ENCODE data around the gene HYCC2. TPM values are rescaled to one million over a fixed set of nuclear protein-coding genes. Genes with fewer than 3 reads are reported as not detected.
A peak's percentile ranks its signal among the peaks of the same experiment; 100 is the strongest.

The HYCC2 gene
- total RNA-seq, 1 donor from 2014 or later, result 2.1 TPM

GRCh38 chr2:201116115-201116958, 44.9 kb upstream of the HYCC2 start, which contains the start of gene CFLAR:
Gene CFLAR, plus strand, starts transcription at chr2:201116164. Its CDS starts 13,702 bp downstream, at chr2:201129866.
- peak within 1 kb of the TSS; percentile 77 to 85 for H3K4me3 ChIP-seq
- peaks cover 3 to 16% of the 10 kb centered on the region in 2 donors for H3K4me1 ChIP-seq
- peak; percentile 30 to 88 for DNase-seq (ENCODE audit: low spot score in 2 of 2)
- intact Hi-C loops (cut with DNase I), result loop anchor here (5.0 to 10.0 kb wide), 4 partner anchors 36 to 1148 kb away; partner anchors contain the start of genes FZD7, NIF3L1, NOP58 and PPIL3
- no peaks in the 10 kb centered on the region for H3K27me3 ChIP-seq
- H3K27ac ChIP-seq, result peak within 1 kb of the TSS; percentile 99
- TF ChIP-seq CTCF (IDR thresholded peaks at IDR 0.05), result no peak
- no peaks in the 10 kb centered on the region for H3K36me3 ChIP-seq
- no peaks in the 10 kb centered on the region for H3K9me3 ChIP-seq

DNA sequence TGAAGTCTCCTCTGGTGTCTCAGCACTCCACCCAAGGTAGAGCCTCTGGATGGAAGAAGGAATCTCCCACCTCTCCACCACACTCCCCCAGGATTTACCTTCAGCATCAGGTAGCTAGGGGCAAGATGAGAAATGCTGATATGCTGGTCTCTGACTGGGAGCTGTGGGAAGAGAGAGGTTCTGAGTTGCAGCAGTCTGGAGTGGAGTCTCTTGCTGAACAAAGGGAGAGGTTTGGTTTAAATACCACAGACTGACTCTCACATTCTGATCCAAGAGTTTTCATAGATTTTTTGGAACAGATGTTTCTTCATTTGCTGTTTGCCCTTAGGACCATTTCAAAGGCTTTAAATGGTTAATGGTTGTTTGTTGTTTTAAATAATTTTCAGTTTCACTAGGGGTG, 43.4 kb upstream of the HYCC2 start:
- no peaks in the 10 kb centered on the region for H3K9me3 ChIP-seq
- H3K4me1 ChIP-seq, result peaks cover 3 to 7% of the 10 kb centered on the region in 2 donors
- no peak for TF ChIP-seq CTCF (IDR thresholded peaks at IDR 0.05)
- H3K4me3 ChIP-seq, result peak overlapping the region in 1 of 2 donors; percentile 85
- no peak for DNase-seq (ENCODE audit: low spot score in 2 of 2)
- no peaks in the 10 kb centered on the region for H3K36me3 ChIP-seq
- intact Hi-C loops (cut with DNase I), result loop anchor here (5.0 to 10.0 kb wide), 4 partner anchors 37 to 1150 kb away; partner anchors contain the start of genes FZD7, NIF3L1, NOP58 and PPIL3
- peak overlapping the region; percentile 4 to 99 for H3K27ac ChIP-seq
- no peaks in the 10 kb centered on the region for H3K27me3 ChIP-seq

DNA sequence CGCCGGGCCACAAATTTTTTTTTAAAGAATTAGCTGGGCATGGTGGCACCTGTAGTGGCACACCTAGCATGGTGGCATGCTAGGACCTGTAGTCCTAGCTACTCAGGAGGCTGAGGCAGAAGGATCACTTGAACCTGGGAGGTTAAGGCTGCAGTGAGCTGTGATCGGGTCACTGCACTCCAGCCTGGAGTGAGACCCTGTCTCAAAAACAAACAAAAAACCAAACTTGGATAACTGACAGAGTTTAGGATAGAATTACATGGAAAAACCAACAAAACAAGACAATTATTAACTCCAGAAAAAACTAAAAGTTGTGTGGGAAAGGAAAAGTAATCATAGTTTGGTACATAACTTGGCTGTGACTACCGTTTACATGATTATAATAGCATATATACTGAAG, 42.9 kb upstream of the HYCC2 start:
- intact Hi-C loops (cut with DNase I), result loop anchor here (10.0 kb wide), 1 partner anchor 1150 kb away; the partner anchor contains the start of gene NOP58
- TF ChIP-seq CTCF (IDR thresholded peaks at IDR 0.05), result no peak
- DNase-seq (ENCODE audit: low spot score in 2 of 2), result no peak
- H3K27me3 ChIP-seq, result no peaks in the 10 kb centered on the region
- no peaks in the 10 kb centered on the region for H3K9me3 ChIP-seq
- no peak overlapping the region for H3K4me3 ChIP-seq
- H3K27ac ChIP-seq, result no peak overlapping the region
- H3K4me1 ChIP-seq, result peaks cover 3% of the 10 kb centered on the region in 2 donors
- H3K36me3 ChIP-seq, result no peaks in the 10 kb centered on the region

- H3K36me3 ChIP-seq, result no peaks in the 10 kb centered on the region
- no peak overlapping the region for H3K27ac ChIP-seq
- no peaks in the 10 kb centered on the region for H3K4me1 ChIP-seq
- no peak for TF ChIP-seq CTCF (IDR thresholded peaks at IDR 0.05)
- no peaks in the 10 kb centered on the region for H3K27me3 ChIP-seq
- no peaks in the 10 kb centered on the region for H3K9me3 ChIP-seq
- intact Hi-C loops (cut with DNase I), result loop anchor here (10.0 kb wide), 1 partner anchor 1154 kb away; the partner anchor contains the start of gene NOP58
- DNase-seq (ENCODE audit: low spot score in 2 of 2), result no peak
- H3K4me3 ChIP-seq, result no peak overlapping the region
Observed at GRCh38 chr2:201111096-201111495, 39.6 kb upstream of the HYCC2 start.

GRCh38 chr2:201110615-201111014, 39.1 kb upstream of the HYCC2 start:
- Histone ChIP-seq H3K36me3 (no peaks in the 10 kb centered on the region), H3K9me3 (no peaks in the 10 kb centered on the region), H3K4me1 (no peaks in the 10 kb centered on the region), H3K4me3 (no peak overlapping the region), H3K27me3 (no peaks in the 10 kb centered on the region), H3K27ac (no peak overlapping the region)
- DNase-seq (ENCODE audit: low spot score in 2 of 2), result no peak
- TF ChIP-seq CTCF (IDR thresholded peaks at IDR 0.05), result no peak
- intact Hi-C loops (cut with DNase I), result loop anchor here (10.0 kb wide), 1 partner anchor 1154 kb away; the partner anchor contains the start of gene NOP58

Data from ascending aorta (tissue), 2 donors.